Measurements from ENCODE around the gene HDAC4. TPM values are rescaled to one million over a fixed set of nuclear protein-coding genes. Genes with fewer than 3 reads are reported as not detected.

The HDAC4 gene
- total and polyA plus RNA-seq, 9 of the 15 experiments (the other 6 are each of a cell fraction or from before 2014, with no cell fraction given) = 0.11 to 20.2 (median 4.0) TPM

DNA sequence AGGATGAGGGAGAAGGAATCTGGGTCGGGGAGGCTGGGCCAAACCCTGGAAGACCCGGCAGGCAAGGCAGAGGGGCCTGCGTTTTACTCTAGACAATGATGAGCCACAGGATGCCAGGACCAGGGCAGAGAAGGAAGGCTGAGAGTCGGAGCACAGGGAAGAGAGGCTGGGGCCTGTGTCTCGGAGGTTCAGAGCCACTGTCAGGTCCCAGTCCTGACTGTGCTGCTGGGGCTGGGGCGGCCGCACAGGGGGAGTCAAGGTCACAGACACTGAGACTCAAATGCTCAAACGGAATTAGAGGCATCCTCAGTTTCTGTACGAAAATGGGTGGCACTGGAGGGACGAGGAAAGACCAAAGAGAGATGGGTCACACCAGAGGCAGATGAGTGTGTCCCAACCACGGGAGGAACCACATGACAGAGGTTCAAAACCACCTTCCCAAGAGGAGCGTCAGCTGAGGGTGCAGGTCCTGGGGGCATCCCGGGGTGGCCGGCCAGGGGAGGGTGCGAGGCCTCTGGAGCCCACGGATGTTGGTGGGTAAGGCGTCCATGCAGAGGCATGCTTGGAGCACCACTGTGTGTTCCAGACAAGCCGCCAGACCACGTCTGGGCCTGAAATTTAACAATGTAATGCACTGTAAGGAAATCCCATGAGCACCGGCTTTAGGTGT is 14.7 kb downstream of the HDAC4 start:
- Histone ChIP-seq H3K79me2 (ENCODE audit: control insufficient read depth, insufficient read depth, low read length) (no peaks in the 10 kb centered on the region; the same call in 2 of the 3 replicates), H3K4me1 (replicated peaks in 1 of 2; ENCODE audit: control insufficient read depth in 2 of 2, insufficient read depth in 2 of 2, low read length in 2 of 2) (no peaks in the 10 kb centered on the region; a peak in 2 of 5 replicates), H3K9me1 (ENCODE audit: control insufficient read depth, insufficient read depth, low read length) (no peaks in the 10 kb centered on the region), H3K36me3 (ENCODE audit: control insufficient read depth, insufficient read depth, low read length) (no peaks in the 10 kb centered on the region), H3K9me3 (replicated peaks; ENCODE audit: control insufficient read depth, insufficient read depth, low read depth, low read length) (no peaks in the 10 kb centered on the region), H3K27ac (ENCODE audit: extremely low read depth, low read depth, low read length) (no peak overlapping the region), H3K4me2 (ENCODE audit: insufficient read depth, low read length) (no peak overlapping the region), H3K9ac (ENCODE audit: insufficient read depth in 1 of 2, low read depth in 2 of 2, low read length in 2 of 2) (no peak overlapping the region), H3K27me3 (ENCODE audit: control insufficient read depth in 2 of 2, insufficient read depth in 2 of 2, low read length in 2 of 2) (no peaks in the 10 kb centered on the region), H2AFZ (ENCODE audit: low read depth, low read length) (no peak overlapping the region), H3K4me3 (no peak overlapping the region), H4K20me1 (replicated peaks; ENCODE audit: control insufficient read depth, insufficient read depth, low read length) (no peaks in the 10 kb centered on the region)
- CTCF ChIA-PET (ENCODE audit: low intra/inter-chr PET ratio) = no interaction called here
- BruUV-seq (replicated peaks) = no TSS peak
- WGBS (ENCODE audit: insufficient coverage, low coverage, missing lambda C conversion rate) = 73% methylated on average over 9 of the region's 20 CpGs
- no peak for DNase-seq (ENCODE audit: extremely low read depth in 1 of 4, low spot score in 3 of 4)
- no peak for TF ChIP-seq NR2C1 (IDR thresholded peaks at IDR 0.05)
- no peak for TF ChIP-seq NR2C1 (tag; IDR thresholded peaks at IDR 0.05)
- intact Hi-C loops (cut with micrococcal nuclease) = no loop called here
- no peak for FAIRE-seq
- POLR2A ChIA-PET = no interaction called here
- no peak for ATAC-seq
- in situ Hi-C loops (cut with MboI) = no loop called here

GRCh38 chr2:239385096-239386000 is 15.5 kb downstream of the HDAC4 start:
- Histone ChIP-seq H3K4me3 (no peak overlapping the region), H3K27ac (ENCODE audit: extremely low read depth, low read depth, low read length) (no peak overlapping the region), H3K9me3 (replicated peaks; ENCODE audit: control insufficient read depth, insufficient read depth, low read depth, low read length) (no peaks in the 10 kb centered on the region), H3K9me1 (ENCODE audit: control insufficient read depth, insufficient read depth, low read length) (no peaks in the 10 kb centered on the region), H2AFZ (ENCODE audit: low read depth, low read length) (no peak overlapping the region), H3K79me2 (ENCODE audit: control insufficient read depth, insufficient read depth, low read length) (no peaks in the 10 kb centered on the region; the same call in 2 of the 3 replicates), H3K4me1 (replicated peaks in 1 of 2; ENCODE audit: control insufficient read depth in 2 of 2, insufficient read depth in 2 of 2, low read length in 2 of 2) (no peaks in the 10 kb centered on the region; a peak in 2 of 5 replicates), H3K36me3 (ENCODE audit: control insufficient read depth, insufficient read depth, low read length) (no peaks in the 10 kb centered on the region), H4K20me1 (replicated peaks; ENCODE audit: control insufficient read depth, insufficient read depth, low read length) (no peaks in the 10 kb centered on the region; the same call in 1 of the 2 replicates), H3K27me3 (ENCODE audit: control insufficient read depth in 2 of 2, insufficient read depth in 2 of 2, low read length in 2 of 2) (no peaks in the 10 kb centered on the region), H3K9ac (ENCODE audit: insufficient read depth in 1 of 2, low read depth in 2 of 2, low read length in 2 of 2) (no peak overlapping the region), H3K4me2 (ENCODE audit: insufficient read depth, low read length) (no peak overlapping the region)
- CTCF ChIA-PET (ENCODE audit: low intra/inter-chr PET ratio) = no interaction called here
- in situ Hi-C loops (cut with MboI) (no loop called here), intact Hi-C loops (cut with micrococcal nuclease) (no loop called here)
- ATAC-seq (no peak), FAIRE-seq (no peak), DNase-seq (ENCODE audit: extremely low read depth in 1 of 4, low spot score in 3 of 4) (no peak)
- 91% methylated on average over 13 of the region's 26 CpGs for WGBS (ENCODE audit: insufficient coverage, low coverage, missing lambda C conversion rate)
- TF ChIP-seq HSF4 (CRISPR knock-in tag; IDR thresholded peaks at IDR 0.05; ENCODE audit: borderline replicate concordance) (no peak), POLR2A (conservative IDR thresholded peaks at IDR 0.05) (no peak), ZNF174 (CRISPR knock-in tag; IDR thresholded peaks at IDR 0.05) (no peak), TAF15 (IDR thresholded peaks at IDR 0.05; ENCODE audit: low read depth, low read length) (no peak), ELK1 (CRISPR knock-in tag; IDR thresholded peaks at IDR 0.05) (no peak)
- TF ChIP-seq, protein P1, sequence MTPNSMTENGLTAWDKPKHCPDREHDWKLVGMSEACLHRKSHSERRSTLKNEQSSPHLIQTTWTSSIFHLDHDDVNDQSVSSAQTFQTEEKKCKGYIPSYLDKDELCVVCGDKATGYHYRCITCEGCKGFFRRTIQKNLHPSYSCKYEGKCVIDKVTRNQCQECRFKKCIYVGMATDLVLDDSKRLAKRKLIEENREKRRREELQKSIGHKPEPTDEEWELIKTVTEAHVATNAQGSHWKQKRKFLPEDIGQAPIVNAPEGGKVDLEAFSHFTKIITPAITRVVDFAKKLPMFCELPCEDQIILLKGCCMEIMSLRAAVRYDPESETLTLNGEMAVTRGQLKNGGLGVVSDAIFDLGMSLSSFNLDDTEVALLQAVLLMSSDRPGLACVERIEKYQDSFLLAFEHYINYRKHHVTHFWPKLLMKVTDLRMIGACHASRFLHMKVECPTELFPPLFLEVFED (CRISPR knock-in tag; conservative IDR thresholded peaks at IDR 0.05) = no peak
- BruUV-seq (replicated peaks) = no TSS peak
- POLR2A ChIA-PET = no interaction called here
